Osteocyte (in vitro differentiated cells): ENCODE results near the gene CD300C. TPM values are rescaled to one million over a fixed set of nuclear protein-coding genes. Genes with fewer than 3 reads are reported as not detected.
"Not testable (repeated sequence)": the region's sequence is repeated elsewhere in the genome, so short reads cannot be mapped to it uniquely, and the experiment has no call there.

ENCODE experiments used
- DNase-seq: peaks from one replicate; pipeline ENCODE4 v3.0.0; 2021; ENCODE audit warnings: mixed read lengths; ENCODE audit not compliant: unreplicated experiment; ENCODE audit errors: extremely low spot score
- H3K27ac Mint-ChIP-seq: one replicate; pipeline ENCODE4 v1.8.0; 2021; ENCODE audit warnings: mild to moderate bottlenecking, mixed read lengths; ENCODE audit not compliant: unreplicated experiment
- H3K27me3 Mint-ChIP-seq: one replicate; pipeline ENCODE4 v1.8.0; 2021; ENCODE audit warnings: mixed read lengths; ENCODE audit not compliant: unreplicated experiment
- H3K36me3 Mint-ChIP-seq: one replicate; pipeline ENCODE4 v1.8.0; 2021; ENCODE audit warnings: mixed read lengths; ENCODE audit not compliant: unreplicated experiment
- H3K4me1 Mint-ChIP-seq: one replicate; pipeline ENCODE4 v1.8.0; 2021; ENCODE audit warnings: mixed read lengths; ENCODE audit not compliant: unreplicated experiment
- H3K4me3 Mint-ChIP-seq: one replicate; pipeline ENCODE4 v1.8.0; 2021; ENCODE audit warnings: mild to moderate bottlenecking, moderate library complexity, mixed read lengths; ENCODE audit not compliant: unreplicated experiment
- H3K9me3 Mint-ChIP-seq: one replicate; pipeline ENCODE4 v1.8.0; 2021; ENCODE audit warnings: mixed read lengths; ENCODE audit not compliant: unreplicated experiment
- CTCF ChIP-seq: fragments of 200-600 bp; sonication (generic); IDR thresholded peaks from 2 replicates; pipeline ENCODE4 v1.5.0; 2021; ENCODE audit warnings: antibody characterized with exemption, mild to moderate bottlenecking, moderate library complexity
- total RNA-seq: library from RNA; stranded (reverse); gene quantifications from 2 replicates; pipeline ENCODE4 v1.2.1, GENCODE V29; 2021

CD300C gene
- total RNA-seq, 1 donor from 2014 or later = not detected

GRCh38 chr17:74523308-74523707 lies 22.6 kb downstream of the CD300C start:
- no peak for TF ChIP-seq CTCF
- H3K9me3 Mint-ChIP-seq = no peaks in the 10 kb centered on the region
- no peak overlapping the region for H3K4me3 Mint-ChIP-seq
- no peaks in the 10 kb centered on the region for H3K4me1 Mint-ChIP-seq
- no peaks in the 10 kb centered on the region for H3K27me3 Mint-ChIP-seq
- peak; percentile 60 for DNase-seq
- H3K27ac Mint-ChIP-seq = no peak overlapping the region
- H3K36me3 Mint-ChIP-seq = no peaks in the 10 kb centered on the region

- no peak for TF ChIP-seq CTCF
- no peak overlapping the region for H3K27ac Mint-ChIP-seq
- no peak overlapping the region for H3K4me3 Mint-ChIP-seq
- no peaks in the 10 kb centered on the region for H3K9me3 Mint-ChIP-seq
- no peaks in the 10 kb centered on the region for H3K4me1 Mint-ChIP-seq
- no peaks in the 10 kb centered on the region for H3K27me3 Mint-ChIP-seq
- peak; percentile 77 for DNase-seq
- H3K36me3 Mint-ChIP-seq = no peaks in the 10 kb centered on the region
Observed at GRCh38 chr17:74522381-74523105, 23.4 kb downstream of the CD300C start.

GRCh38 chr17:74521701-74522201 lies 24.2 kb downstream of the CD300C start:
- Mint-ChIP-seq H3K27ac (no peak overlapping the region), H3K4me1 (no peaks in the 10 kb centered on the region), H3K9me3 (no peaks in the 10 kb centered on the region), H3K27me3 (no peaks in the 10 kb centered on the region), H3K4me3 (no peak overlapping the region), H3K36me3 (no peaks in the 10 kb centered on the region)
- no peak for TF ChIP-seq CTCF
- peak; percentile 68 for DNase-seq

- H3K27ac Mint-ChIP-seq = no peak overlapping the region
- H3K9me3 Mint-ChIP-seq = no peaks in the 10 kb centered on the region
- H3K4me3 Mint-ChIP-seq = no peak overlapping the region
- no peaks in the 10 kb centered on the region for H3K36me3 Mint-ChIP-seq
- no peaks in the 10 kb centered on the region for H3K4me1 Mint-ChIP-seq
- peak; percentile 81 for DNase-seq
- TF ChIP-seq CTCF = no peak
- H3K27me3 Mint-ChIP-seq = no peaks in the 10 kb centered on the region
Observed at GRCh38 chr17:74520790-74521480, 25.0 kb downstream of the CD300C start.

GRCh38 chr17:74520016-74520434 lies 25.9 kb downstream of the CD300C start:
- peak; percentile 30 for DNase-seq
- Mint-ChIP-seq H3K27me3 (no peaks in the 10 kb centered on the region), H3K9me3 (no peaks in the 10 kb centered on the region), H3K4me3 (no peak overlapping the region), H3K36me3 (no peaks in the 10 kb centered on the region), H3K27ac (no peak overlapping the region), H3K4me1 (no peaks in the 10 kb centered on the region)
- no peak for TF ChIP-seq CTCF

- not testable (repeated sequence) for H3K36me3 Mint-ChIP-seq, H3K4me3 Mint-ChIP-seq, H3K9me3 Mint-ChIP-seq, H3K27ac Mint-ChIP-seq, H3K27me3 Mint-ChIP-seq, H3K4me1 Mint-ChIP-seq
- peak; percentile 19 for DNase-seq
Observed at GRCh38 chr17:74518413-74518981, 27.4 kb downstream of the CD300C start.
